Neural progenitor cell (in vitro differentiated cells): ENCODE measurements around the gene SMIM45.
A peak's percentile ranks its signal among the peaks of the same experiment; 100 is the strongest.

Source experiments
- DNase-seq: peaks from one replicate; pipeline ENCODE4 v3.0.0-alpha.2; 2016; ENCODE audit warnings: low spot score
- H2AFZ ChIP-seq: fragments of 200-600 bp; sonication (generic); replicated peaks from 2 replicates; pipeline ENCODE4 v1.6.1; 2016; ENCODE audit warnings: antibody characterized with exemption
- H3F3A ChIP-seq: fragments of 200-600 bp; sonication (generic); 2 replicates; pipeline ENCODE4 v1.6.1; 2016; ENCODE audit warnings: antibody characterized with exemption, low read depth
- H3K27ac ChIP-seq: fragments of 200-600 bp; sonication (generic); 2 replicates; pipeline ENCODE4 v1.5.1; 2016; ENCODE audit warnings: mild to moderate bottlenecking
- H3K27me3 ChIP-seq: fragments of 200-600 bp; sonication (generic); 2 replicates; pipeline ENCODE4 v1.6.1; 2016; ENCODE audit warnings: mild to moderate bottlenecking, moderate library complexity
- H3K36me3 ChIP-seq: fragments of 200-600 bp; sonication (generic); 2 replicates; pipeline ENCODE4 v1.5.1; 2016
- H3K4me1 ChIP-seq: fragments of 200-600 bp; sonication (generic); 2 replicates; pipeline ENCODE4 v1.6.1; 2016; ENCODE audit warnings: mixed run types
- H3K4me2 ChIP-seq: fragments of 200-600 bp; sonication (generic); 2 replicates; pipeline ENCODE4 v1.6.1; 2016
- H3K4me3 ChIP-seq: fragments of 200-600 bp; sonication (generic); 2 replicates; pipeline ENCODE4 v1.5.1; 2016
- H3K79me2 ChIP-seq: fragments of 200-600 bp; sonication (generic); 2 replicates; pipeline ENCODE4 v1.6.1; 2016; ENCODE audit warnings: low read depth
- H3K9ac ChIP-seq: fragments of 200-600 bp; sonication (generic); 2 replicates; pipeline ENCODE4 v1.6.1; 2016
- H3K9me3 ChIP-seq: fragments of 200-600 bp; sonication (generic); 2 replicates; pipeline ENCODE4 v1.5.1; 2016; ENCODE audit warnings: low read depth
- H4K20me1 ChIP-seq: fragments of 200-600 bp; sonication (generic); 2 replicates; pipeline ENCODE4 v1.6.1; 2016; ENCODE audit warnings: low read depth
- H3K27ac Mint-ChIP-seq: 3 replicates; pipeline ENCODE4 v1.8.0; 2021; ENCODE audit warnings: mixed read lengths
- H3K27me3 Mint-ChIP-seq: 2 replicates; pipeline ENCODE4 v1.8.0; 2022; ENCODE audit warnings: low read depth, mild to moderate bottlenecking, inconsistent platforms, moderate library complexity, mixed read lengths; ENCODE audit not compliant: insufficient read depth
- H3K36me3 Mint-ChIP-seq: 3 replicates; pipeline ENCODE4 v1.8.0; 2021; ENCODE audit warnings: mixed read lengths
- H3K4me1 Mint-ChIP-seq: 3 replicates; pipeline ENCODE4 v1.8.0; 2021; ENCODE audit warnings: mixed read lengths
- H3K4me3 Mint-ChIP-seq: 3 replicates; pipeline ENCODE4 v1.8.0; 2021; ENCODE audit warnings: mild to moderate bottlenecking, moderate library complexity, mixed read lengths
- H3K9me3 Mint-ChIP-seq: 3 replicates; pipeline ENCODE4 v1.8.0; 2020; ENCODE audit warnings: mixed read lengths
- CTCF ChIP-seq: fragments of 200-600 bp; sonication (generic); IDR thresholded peaks from 2 replicates; pipeline ENCODE4 v1.5.1; 2017; ENCODE audit warnings: antibody characterized with exemption, mild to moderate bottlenecking
- EZH2 ChIP-seq: fragments of 200-600 bp; sonication (generic); IDR thresholded peaks from 2 replicates; pipeline ENCODE4 v1.6.1; 2017; ENCODE audit warnings: antibody characterized with exemption, mild to moderate bottlenecking, moderate library complexity
- EZH2phosphoT487 ChIP-seq: fragments of 200-600 bp; sonication (generic); IDR thresholded peaks from 2 replicates; pipeline ENCODE4 v1.6.1; 2017; ENCODE audit warnings: antibody characterized with exemption

The SMIM45 gene

DNA sequence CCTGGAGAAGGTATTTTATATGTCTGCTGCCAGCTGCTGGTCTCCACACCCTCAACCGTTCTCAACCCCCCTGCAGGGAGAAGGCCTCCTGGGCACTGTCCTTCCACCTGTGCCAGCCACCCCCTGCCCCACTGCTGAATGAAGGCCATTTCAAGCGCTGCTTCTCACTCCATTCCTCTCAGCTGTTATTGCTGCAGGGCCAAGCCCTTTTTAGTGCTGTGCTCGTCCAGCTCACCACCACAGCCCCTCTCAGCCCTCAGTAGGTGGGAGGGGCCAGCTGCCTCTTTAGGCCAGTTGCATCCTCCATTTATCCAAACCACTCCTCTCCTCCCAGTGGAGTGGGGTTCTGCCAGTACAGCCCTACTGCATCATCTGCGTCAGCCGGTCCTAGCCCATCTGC lies 44.9 kb downstream of the SMIM45 start:
- TF ChIP-seq CTCF = no peak
- TF ChIP-seq EZH2phosphoT487 = no peak
- TF ChIP-seq EZH2 = no peak
- Histone ChIP-seq H2AFZ (no peak overlapping the region), H3K79me2 (no peaks in the 10 kb centered on the region), H3K4me1 (no peaks in the 10 kb centered on the region), H3F3A (no peaks in the 10 kb centered on the region), H3K4me3 (no peak overlapping the region), H3K36me3 (no peaks in the 10 kb centered on the region), H3K9me3 (no peaks in the 10 kb centered on the region), H4K20me1 (no peaks in the 10 kb centered on the region), H3K27ac (no peak overlapping the region), H3K27me3 (peaks cover 5% of the 10 kb centered on the region), H3K9ac (no peak overlapping the region), H3K4me2 (no peak overlapping the region)
- Mint-ChIP-seq H3K27me3 (peaks cover 6% of the 10 kb centered on the region), H3K9me3 (no peaks in the 10 kb centered on the region), H3K4me3 (no peak overlapping the region), H3K27ac (no peak overlapping the region), H3K4me1 (peaks cover 12% of the 10 kb centered on the region), H3K36me3 (peaks cover 34% of the 10 kb centered on the region)
- DNase-seq = no peak

- Mint-ChIP-seq H3K4me1 (peaks cover 12% of the 10 kb centered on the region), H3K9me3 (no peaks in the 10 kb centered on the region), H3K27me3 (peaks cover 2% of the 10 kb centered on the region), H3K4me3 (no peak within 1 kb of the TSS), H3K36me3 (peaks cover 27% of the 10 kb centered on the region), H3K27ac (peak within 1 kb of the TSS; percentile 78)
- H3K4me3 ChIP-seq = no peak within 1 kb of the TSS
- no peak for DNase-seq
- TF ChIP-seq EZH2 (no peak), CTCF (no peak), EZH2phosphoT487 (no peak)
- H3K27me3 ChIP-seq = peaks cover 8% of the 10 kb centered on the region
- H3K9me3 ChIP-seq = no peaks in the 10 kb centered on the region
- H2AFZ ChIP-seq = no peak within 1 kb of the TSS
- no peak within 1 kb of the TSS for H3K4me2 ChIP-seq
- H3K79me2 ChIP-seq = no peaks in the 10 kb centered on the region
- no peaks in the 10 kb centered on the region for H3F3A ChIP-seq
- H3K36me3 ChIP-seq = no peaks in the 10 kb centered on the region
- no peaks in the 10 kb centered on the region for H4K20me1 ChIP-seq
- H3K9ac ChIP-seq = no peak within 1 kb of the TSS
- no peak within 1 kb of the TSS for H3K27ac ChIP-seq
- H3K4me1 ChIP-seq = no peaks in the 10 kb centered on the region
These were observed 46.7 kb downstream of the SMIM45 start, which contains the start of gene WBP2NL for GRCh38 chr22:41998361-41999261. Gene WBP2NL (plus strand): TSS chr22:41998788. CDS start chr22:41998819, 31 bp downstream.

DNA sequence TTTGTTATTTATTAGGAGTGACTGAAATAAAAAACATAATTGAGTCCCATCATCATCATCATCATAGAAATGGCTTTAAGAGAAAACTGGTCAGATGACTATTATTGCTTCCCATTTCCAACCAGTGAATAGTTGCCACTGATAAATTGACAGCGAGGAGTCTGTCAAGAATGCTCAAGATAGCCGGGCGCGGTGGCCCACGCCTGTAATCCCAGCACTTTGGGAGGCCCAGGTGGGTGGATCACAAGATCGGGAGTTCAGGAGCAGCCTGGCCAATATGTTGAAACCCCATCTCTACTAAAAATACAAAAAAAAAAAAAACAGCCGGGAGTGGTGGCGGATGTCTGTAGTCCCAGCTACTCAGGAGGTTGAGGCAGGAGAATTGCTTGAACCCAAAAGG lies 48.5 kb downstream of the SMIM45 start:
- H3K4me2 ChIP-seq = no peak overlapping the region
- Mint-ChIP-seq H3K27ac (no peak overlapping the region), H3K36me3 (peaks cover 15% of the 10 kb centered on the region), H3K4me3 (no peak overlapping the region), H3K4me1 (peaks cover 8% of the 10 kb centered on the region), H3K9me3 (no peaks in the 10 kb centered on the region), H3K27me3 (peaks cover 2% of the 10 kb centered on the region)
- H2AFZ ChIP-seq = no peak overlapping the region
- H3F3A ChIP-seq = no peaks in the 10 kb centered on the region
- TF ChIP-seq CTCF (no peak), EZH2 (no peak), EZH2phosphoT487 (no peak)
- H3K36me3 ChIP-seq = no peaks in the 10 kb centered on the region
- H4K20me1 ChIP-seq = no peaks in the 10 kb centered on the region
- H3K9me3 ChIP-seq = no peaks in the 10 kb centered on the region
- H3K27ac ChIP-seq = no peak overlapping the region
- H3K9ac ChIP-seq = no peak overlapping the region
- no peaks in the 10 kb centered on the region for H3K4me1 ChIP-seq
- H3K79me2 ChIP-seq = no peaks in the 10 kb centered on the region
- H3K27me3 ChIP-seq = peaks cover 8% of the 10 kb centered on the region
- DNase-seq = no peak
- no peak overlapping the region for H3K4me3 ChIP-seq
